Heart left ventricle (tissue), 13 donors: ENCODE measurements around the gene GATA3.

Experiments
- POLR2A ChIP-seq, 2 donors: fragments of 450-650 bp; IDR thresholded peaks; one replicate each; pipeline ENCODE4 v1.6.1; 2017; ENCODE audit warnings: antibody characterized with exemption in 2 of 2, mild to moderate bottlenecking in 2 of 2, moderate library complexity in 2 of 2
- TF ChIP-seq, protein P1 (sequence below), 12 donors: fragments of 200-600 bp; sonication (generic) in 4 of 12; IDR thresholded peaks; one replicate each; pipeline versions ENCODE4 v1.5.0 to v1.8.0; 2018 to 2022; ENCODE audit warnings: antibody characterized with exemption in 12 of 12, mild to moderate bottlenecking in 5 of 12
- donor health status: ischemic (EF 13 %, LVEDD 7.1; RV severe dilation, severe dysfunction).
- donor health status: DM: no; HTN: yes; CAD: no.
- donor health status: DM: no; HTN: no; CAD: no.
- donor health status: ischemic (EF 25% LVEDD 6.9; RV normal size, moderate dysfunction).
- donor health status: ischemic (EF 25% LVEDD 5.7; RV mildly dilated, moderate dysfunction).
- donor health status: ischemic (EF 35%, LVEDD 5.7; RV mildly dilated, moderate dysfunction).
- donor health status: nonischemic (EF 11% LVEDD 7.7; RV severe dilation, severe dysfunction).
- donor health status: DM: yes; HTN: yes; CAD: no.
- donor health status: PGD.
- donor health status: ischemic (EF 29% LVEDD 5.4; RV normal size, mild dysfunction).
- donor health status: nonischemic (EF 23%, LVEDD 6.1; RV moderate dilation, normal function).

DNA sequence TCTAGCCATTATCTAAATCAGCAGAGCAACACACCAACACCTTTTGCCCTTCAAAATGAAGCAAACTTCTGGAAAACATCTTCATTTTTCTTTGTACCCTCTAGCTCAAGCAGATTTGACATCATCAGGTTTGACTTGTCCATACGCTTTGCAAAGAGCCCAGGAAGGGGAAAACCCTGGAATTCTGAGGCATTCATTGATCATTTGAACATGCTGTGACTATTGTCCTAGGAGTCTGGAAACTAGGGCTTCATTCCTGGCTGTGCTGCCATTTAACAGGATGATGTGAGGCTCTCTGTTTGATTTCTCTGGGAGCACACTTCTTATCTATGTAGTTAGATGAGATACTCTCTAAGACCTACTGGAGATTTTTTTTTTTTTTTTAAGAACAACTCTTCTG lies 23.5 kb downstream of the GATA3 start:
- TF ChIP-seq, protein P1, sequence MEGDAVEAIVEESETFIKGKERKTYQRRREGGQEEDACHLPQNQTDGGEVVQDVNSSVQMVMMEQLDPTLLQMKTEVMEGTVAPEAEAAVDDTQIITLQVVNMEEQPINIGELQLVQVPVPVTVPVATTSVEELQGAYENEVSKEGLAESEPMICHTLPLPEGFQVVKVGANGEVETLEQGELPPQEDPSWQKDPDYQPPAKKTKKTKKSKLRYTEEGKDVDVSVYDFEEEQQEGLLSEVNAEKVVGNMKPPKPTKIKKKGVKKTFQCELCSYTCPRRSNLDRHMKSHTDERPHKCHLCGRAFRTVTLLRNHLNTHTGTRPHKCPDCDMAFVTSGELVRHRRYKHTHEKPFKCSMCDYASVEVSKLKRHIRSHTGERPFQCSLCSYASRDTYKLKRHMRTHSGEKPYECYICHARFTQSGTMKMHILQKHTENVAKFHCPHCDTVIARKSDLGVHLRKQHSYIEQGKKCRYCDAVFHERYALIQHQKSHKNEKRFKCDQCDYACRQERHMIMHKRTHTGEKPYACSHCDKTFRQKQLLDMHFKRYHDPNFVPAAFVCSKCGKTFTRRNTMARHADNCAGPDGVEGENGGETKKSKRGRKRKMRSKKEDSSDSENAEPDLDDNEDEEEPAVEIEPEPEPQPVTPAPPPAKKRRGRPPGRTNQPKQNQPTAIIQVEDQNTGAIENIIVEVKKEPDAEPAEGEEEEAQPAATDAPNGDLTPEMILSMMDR (IDR thresholded peaks at IDR 0.05) = no peak
- TF ChIP-seq POLR2A (IDR thresholded peaks at IDR 0.05) = no peak
